CD8-positive, alpha-beta memory T cell (primary cell): ENCODE measurements around the gene PITPNC1. TPM values are rescaled to one million over a fixed set of nuclear protein-coding genes. Genes with fewer than 3 reads are reported as not detected.
"Not testable (repeated sequence)": the region's sequence is repeated elsewhere in the genome, so short reads cannot be mapped to it uniquely, and the experiment has no call there.

Source experiments
- CTCF ChIA-PET: fragments of 350-600 bp; sonication (Branson Sonifier 250); formaldehyde crosslinking; loops from one replicate; lab custom pipeline; 2021; ENCODE audit warnings: antibody characterized with exemption; lab: Charles Lee
- POLR2A ChIA-PET: fragments of 350-600 bp; sonication (Branson Sonifier 250); formaldehyde crosslinking; loops from one replicate; lab custom pipeline; 2021; ENCODE audit warnings: antibody characterized with exemption; lab: Charles Lee
- DNase-seq, 5 donors: peaks; one replicate each; pipeline versions ENCODE4 v3.0.0 to v3.0.0-alpha.2; 2020 to 2022; ENCODE audit warnings: mixed read lengths in 1 of 5
- H3K27ac ChIP-seq: one replicate; pipeline ENCODE4 v1.7.0; 2013; ENCODE audit warnings: low read depth, mild to moderate bottlenecking, low read length, moderate library complexity
- H3K27me3 ChIP-seq: 2 replicates; pipeline ENCODE4 v1.7.0; 2013; ENCODE audit warnings: low read length, mild to moderate bottlenecking; ENCODE audit not compliant: insufficient read depth, poor library complexity, severe bottlenecking
- H3K36me3 ChIP-seq: 2 replicates; pipeline ENCODE4 v1.7.0; 2013; ENCODE audit warnings: mild to moderate bottlenecking, low read length, moderate library complexity; ENCODE audit not compliant: insufficient read depth
- H3K4me1 ChIP-seq: 2 replicates; pipeline ENCODE4 v1.7.0; 2013; ENCODE audit warnings: mild to moderate bottlenecking, low read length, moderate library complexity; ENCODE audit not compliant: insufficient read depth
- H3K4me3 ChIP-seq: 2 replicates; pipeline ENCODE4 v1.7.0; 2013; ENCODE audit warnings: mild to moderate bottlenecking, low read length
- H3K9me3 ChIP-seq: 2 replicates; pipeline ENCODE4 v1.7.0; 2013; ENCODE audit warnings: mild to moderate bottlenecking, low read length
- H3K27ac Mint-ChIP-seq, 8 donors: one replicate each; pipeline ENCODE4 v1.8.0; 2020 to 2021; ENCODE audit warnings: mixed read lengths in 8 of 8, mild to moderate bottlenecking in 6 of 8, inconsistent platforms in 3 of 8, moderate library complexity in 3 of 8
- H3K27me3 Mint-ChIP-seq, 2 donors: one replicate each; pipeline ENCODE4 v1.8.0; 2020 to 2021; ENCODE audit warnings: mixed read lengths in 2 of 2, mild to moderate bottlenecking in 1 of 2, moderate library complexity in 1 of 2
- H3K36me3 Mint-ChIP-seq, 3 donors: one replicate each; pipeline ENCODE4 v1.8.0; 2020 to 2021; ENCODE audit warnings: mixed read lengths in 3 of 3, inconsistent platforms in 1 of 3, mild to moderate bottlenecking in 1 of 3
- H3K4me1 Mint-ChIP-seq, 3 donors: one replicate each; pipeline ENCODE4 v1.8.0; 2020 to 2021; ENCODE audit warnings: mixed read lengths in 3 of 3, inconsistent platforms in 1 of 3, mild to moderate bottlenecking in 1 of 3
- H3K4me3 Mint-ChIP-seq, 7 donors: one replicate each; pipeline ENCODE4 v1.8.0; 2020 to 2021; ENCODE audit warnings: mixed read lengths in 7 of 7, mild to moderate bottlenecking in 6 of 7, moderate library complexity in 4 of 7, inconsistent platforms in 2 of 7
- H3K9me3 Mint-ChIP-seq, 5 donors: one replicate each; pipeline ENCODE4 v1.8.0; 2020 to 2022; ENCODE audit warnings: mixed read lengths in 5 of 5, mild to moderate bottlenecking in 3 of 5, moderate library complexity in 2 of 5, inconsistent platforms in 1 of 5
- polyA plus RNA-seq: library from polyadenylated mRNA; unstranded; fragments of 300-500 nt; fragmentation: Illumina TruSeq; gene quantifications from one replicate; pipeline ENCODE4 v1.2.3, GENCODE V29; 2021
- total RNA-seq, 2 experiments: library from RNA; stranded (reverse); gene quantifications; one replicate each; pipeline ENCODE4 v1.2.3, GENCODE V29; 2021

PITPNC1 gene
- total and polyA plus RNA-seq, 3 experiments from 2014 or later = 43.1 to 163 (median 45.1) TPM

DNA sequence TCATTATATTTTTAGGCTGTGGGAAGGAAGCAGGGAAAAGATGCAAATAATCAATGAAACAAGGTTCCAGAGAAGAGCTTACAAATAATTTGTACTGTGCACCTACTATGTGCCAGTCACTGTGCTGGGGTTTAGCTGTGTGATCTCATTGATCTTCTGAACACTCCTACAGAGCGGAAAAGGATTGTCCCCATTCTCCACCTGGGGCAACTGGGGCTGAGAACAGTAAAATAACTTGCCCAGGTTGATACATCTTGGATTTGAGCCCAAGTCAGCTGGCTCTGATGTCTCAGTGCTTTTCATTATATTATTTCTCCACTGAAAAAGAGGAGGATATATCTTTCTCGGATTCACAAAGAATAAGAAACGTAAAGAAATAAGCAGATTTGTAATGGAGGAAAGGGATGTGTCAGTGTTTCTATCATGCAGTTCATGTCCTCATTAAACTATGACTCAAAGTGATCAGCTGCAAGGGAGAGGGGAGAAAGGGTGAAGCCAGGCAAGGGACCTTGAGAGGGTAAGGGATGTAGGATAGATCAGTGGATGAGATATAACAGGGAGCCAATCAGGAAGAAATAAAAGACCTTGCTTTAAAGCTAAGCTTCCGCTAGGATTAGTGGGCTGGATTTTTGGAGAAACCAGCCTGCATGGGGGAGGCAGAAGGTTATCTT is 197.0 kb downstream of the PITPNC1 start:
- Mint-ChIP-seq H3K9me3 (peaks cover 0 to 1% (median 0%) of the 10 kb centered on the region in 5 donors), H3K27ac (peak overlapping the region in 5 of 8 donors; percentile 38 to 71 (median 63)), H3K27me3 (peaks cover 0 to 1% of the 10 kb centered on the region in 2 donors), H3K4me1 (peaks cover 20 to 63% (median 21%) of the 10 kb centered on the region in 3 donors), H3K4me3 (no peak overlapping the region), H3K36me3 (peaks cover 0 to 73% (median 5%) of the 10 kb centered on the region in 3 donors)
- ChIA-PET CTCF (no interaction called here), POLR2A (no interaction called here)
- peaks cover 5% of the 10 kb centered on the region for H3K36me3 ChIP-seq
- no peak overlapping the region for H3K4me3 ChIP-seq
- no peak overlapping the region for H3K27ac ChIP-seq
- no peaks in the 10 kb centered on the region for H3K9me3 ChIP-seq
- no peak for DNase-seq
- H3K27me3 ChIP-seq = no peaks in the 10 kb centered on the region
- no peaks in the 10 kb centered on the region for H3K4me1 ChIP-seq

DNA sequence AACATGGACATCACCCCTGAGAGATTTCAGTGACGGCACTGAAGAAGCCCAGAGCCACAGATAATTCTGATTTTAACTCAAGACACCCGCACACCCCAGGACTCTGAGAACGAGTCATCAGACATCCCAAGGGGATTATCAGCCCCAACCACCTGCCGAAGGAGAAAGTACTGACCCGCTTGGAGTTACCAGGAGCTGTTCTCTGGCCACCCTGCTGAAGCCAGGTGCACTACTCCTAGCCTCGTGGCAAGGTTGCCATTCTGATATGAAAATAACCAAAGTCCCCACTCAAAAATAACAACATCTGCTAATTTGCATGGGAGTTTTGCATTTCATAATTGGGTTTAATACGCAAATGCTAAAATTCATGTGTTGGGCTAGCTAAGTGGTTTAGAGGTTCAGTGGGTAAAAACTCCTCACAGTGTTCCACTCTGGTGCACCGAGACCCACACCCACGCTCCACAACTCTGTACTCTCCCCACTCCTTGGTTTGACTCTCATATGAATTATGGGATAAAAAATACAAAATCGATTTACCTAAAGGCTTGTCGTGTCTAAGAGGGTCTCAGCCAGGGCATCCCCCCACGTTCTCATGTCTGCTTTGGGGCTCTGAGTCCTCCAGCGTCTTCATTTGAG is 197.7 kb downstream of the PITPNC1 start:
- H3K27ac ChIP-seq = no peak overlapping the region
- H3K9me3 ChIP-seq = no peaks in the 10 kb centered on the region
- peaks cover 0 to 1% (median 0%) of the 10 kb centered on the region in 5 donors for H3K9me3 Mint-ChIP-seq
- peaks cover 0 to 1% of the 10 kb centered on the region in 2 donors for H3K27me3 Mint-ChIP-seq
- peaks cover 5% of the 10 kb centered on the region for H3K36me3 ChIP-seq
- H3K4me1 Mint-ChIP-seq = peaks cover 20 to 57% (median 21%) of the 10 kb centered on the region in 3 donors
- ChIA-PET POLR2A (no interaction called here), CTCF (no interaction called here)
- H3K4me3 Mint-ChIP-seq = no peak overlapping the region
- H3K27ac Mint-ChIP-seq = peak overlapping the region in 4 of 8 donors; percentile 18 to 71 (median 58)
- DNase-seq = no peak
- no peaks in the 10 kb centered on the region for H3K4me1 ChIP-seq
- peaks cover 0 to 69% (median 5%) of the 10 kb centered on the region in 3 donors for H3K36me3 Mint-ChIP-seq
- no peaks in the 10 kb centered on the region for H3K27me3 ChIP-seq
- no peak overlapping the region for H3K4me3 ChIP-seq

DNA sequence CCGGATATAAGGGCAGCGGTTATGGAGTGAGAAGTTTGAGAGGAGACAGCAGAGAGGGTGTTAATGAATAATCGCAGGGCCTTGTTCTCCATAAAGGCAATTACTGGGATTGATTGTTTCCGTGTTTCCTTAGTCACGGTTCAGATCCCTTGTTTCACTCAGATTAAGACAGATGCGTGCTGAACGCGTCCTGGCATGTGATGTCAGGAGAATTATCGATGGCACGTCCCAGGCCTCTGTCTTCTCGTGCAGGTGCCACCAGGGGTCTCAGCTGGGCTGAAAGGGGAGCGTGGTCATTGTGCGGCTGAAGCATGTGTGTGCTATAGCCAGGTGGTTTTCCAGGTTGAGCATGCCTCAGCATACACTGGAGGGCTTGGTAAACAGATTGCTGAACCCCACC is 198.2 kb downstream of the PITPNC1 start:
- no peaks in the 10 kb centered on the region for H3K4me1 ChIP-seq
- H3K4me3 ChIP-seq = no peak overlapping the region
- Mint-ChIP-seq H3K27me3 (peaks cover 0 to 1% of the 10 kb centered on the region in 2 donors), H3K9me3 (peaks cover 0 to 1% (median 0%) of the 10 kb centered on the region in 5 donors), H3K27ac (peak overlapping the region in 1 of 8 donors; percentile 29), H3K36me3 (peaks cover 0 to 69% (median 3%) of the 10 kb centered on the region in 3 donors), H3K4me3 (no peak overlapping the region), H3K4me1 (peaks cover 20 to 53% (median 21%) of the 10 kb centered on the region in 3 donors)
- peaks cover 5% of the 10 kb centered on the region for H3K36me3 ChIP-seq
- DNase-seq = no peak
- no peaks in the 10 kb centered on the region for H3K27me3 ChIP-seq
- POLR2A ChIA-PET = no interaction called here
- no peaks in the 10 kb centered on the region for H3K9me3 ChIP-seq
- H3K27ac ChIP-seq = no peak overlapping the region
- CTCF ChIA-PET = no interaction called here

DNA sequence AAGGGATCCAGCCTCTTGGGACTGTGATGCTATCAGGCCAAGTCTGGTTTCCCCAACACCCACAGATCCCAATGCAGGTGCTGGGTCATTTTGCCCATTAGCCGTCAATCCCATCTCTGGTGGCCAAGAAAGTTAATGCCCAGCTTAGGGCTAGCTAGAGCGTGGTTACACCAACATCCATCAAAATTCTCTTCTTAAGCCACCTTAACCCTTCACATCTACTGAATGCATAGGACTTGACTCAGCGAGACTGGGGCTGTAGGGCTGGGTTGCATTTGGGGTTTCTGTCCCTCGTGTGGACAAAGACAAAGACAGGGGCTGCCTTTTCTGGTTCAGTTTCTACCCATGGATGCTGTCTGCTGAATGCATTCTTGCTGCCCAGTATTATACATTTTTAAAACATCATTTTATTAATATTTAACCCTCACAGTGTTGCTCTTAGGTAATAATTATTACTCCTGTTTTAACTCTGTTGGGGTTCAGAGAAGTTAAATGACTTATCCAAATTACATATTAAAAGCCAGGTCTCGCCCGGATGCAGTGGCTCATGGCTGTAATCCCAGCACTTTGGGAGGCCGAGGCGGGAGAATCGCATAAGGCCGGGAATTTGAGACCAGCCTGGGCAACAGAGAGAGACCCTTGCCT is 199.5 kb downstream of the PITPNC1 start:
- Mint-ChIP-seq H3K9me3 (peaks cover 0 to 1% (median 0%) of the 10 kb centered on the region in 5 donors), H3K36me3 (peaks cover 0 to 69% (median 6%) of the 10 kb centered on the region in 3 donors), H3K27ac (peak overlapping the region in 1 of 8 donors; percentile 63), H3K27me3 (peaks cover 0 to 1% of the 10 kb centered on the region in 2 donors), H3K4me3 (no peak overlapping the region), H3K4me1 (peaks cover 20 to 53% (median 21%) of the 10 kb centered on the region in 3 donors)
- CTCF ChIA-PET = no interaction called here
- Histone ChIP-seq H3K36me3 (peaks cover 5% of the 10 kb centered on the region), H3K27ac (no peak overlapping the region), H3K27me3 (no peaks in the 10 kb centered on the region), H3K9me3 (no peaks in the 10 kb centered on the region), H3K4me3 (no peak overlapping the region), H3K4me1 (no peaks in the 10 kb centered on the region)
- POLR2A ChIA-PET = no interaction called here
- no peak for DNase-seq

GRCh38 chr17:67577429-67578141 is 200.5 kb downstream of the PITPNC1 start:
- DNase-seq = no peak
- Mint-ChIP-seq H3K4me1 (peaks cover 22 to 48% (median 24%) of the 10 kb centered on the region in 3 donors), H3K9me3 (peaks cover 0 to 1% (median 0%) of the 10 kb centered on the region in 5 donors), H3K36me3 (peaks cover 0 to 69% (median 10%) of the 10 kb centered on the region in 3 donors), H3K27me3 (peaks cover 0 to 1% of the 10 kb centered on the region in 2 donors), H3K4me3 (no peak overlapping the region), H3K27ac (peak overlapping the region in 4 of 8 donors; percentile 24 to 72 (median 62))
- Histone ChIP-seq H3K27me3 (no peaks in the 10 kb centered on the region), H3K9me3 (no peaks in the 10 kb centered on the region), H3K36me3 (peaks cover 11% of the 10 kb centered on the region), H3K4me3 (no peak overlapping the region), H3K27ac (no peak overlapping the region), H3K4me1 (no peaks in the 10 kb centered on the region)
- ChIA-PET CTCF (no interaction called here), POLR2A (no interaction called here)

- Histone ChIP-seq H3K27me3 (no peaks in the 10 kb centered on the region), H3K4me3 (no peak overlapping the region), H3K27ac (no peak overlapping the region), H3K4me1 (no peaks in the 10 kb centered on the region), H3K9me3 (no peaks in the 10 kb centered on the region), H3K36me3 (peaks cover 11% of the 10 kb centered on the region)
- CTCF ChIA-PET = no interaction called here
- peaks cover 0 to 1% of the 10 kb centered on the region in 2 donors for H3K27me3 Mint-ChIP-seq
- H3K9me3 Mint-ChIP-seq = peaks cover 0 to 1% (median 0%) of the 10 kb centered on the region in 5 donors
- H3K4me1 Mint-ChIP-seq = peaks cover 16 to 43% (median 20%) of the 10 kb centered on the region in 3 donors
- DNase-seq = no peak
- no peak overlapping the region for H3K4me3 Mint-ChIP-seq
- peak overlapping the region in 7 of 8 donors; percentile 24 to 88 (median 38) for H3K27ac Mint-ChIP-seq
- peaks cover 0 to 69% (median 10%) of the 10 kb centered on the region in 3 donors for H3K36me3 Mint-ChIP-seq
- POLR2A ChIA-PET = interaction anchor here (0.6 kb wide), 1 partner anchor 81 kb away, joined by 8 read pairs; no protein-coding TSS in a partner anchor
Measured at GRCh38 chr17:67578142-67578457, 201.0 kb downstream of the PITPNC1 start.

DNA sequence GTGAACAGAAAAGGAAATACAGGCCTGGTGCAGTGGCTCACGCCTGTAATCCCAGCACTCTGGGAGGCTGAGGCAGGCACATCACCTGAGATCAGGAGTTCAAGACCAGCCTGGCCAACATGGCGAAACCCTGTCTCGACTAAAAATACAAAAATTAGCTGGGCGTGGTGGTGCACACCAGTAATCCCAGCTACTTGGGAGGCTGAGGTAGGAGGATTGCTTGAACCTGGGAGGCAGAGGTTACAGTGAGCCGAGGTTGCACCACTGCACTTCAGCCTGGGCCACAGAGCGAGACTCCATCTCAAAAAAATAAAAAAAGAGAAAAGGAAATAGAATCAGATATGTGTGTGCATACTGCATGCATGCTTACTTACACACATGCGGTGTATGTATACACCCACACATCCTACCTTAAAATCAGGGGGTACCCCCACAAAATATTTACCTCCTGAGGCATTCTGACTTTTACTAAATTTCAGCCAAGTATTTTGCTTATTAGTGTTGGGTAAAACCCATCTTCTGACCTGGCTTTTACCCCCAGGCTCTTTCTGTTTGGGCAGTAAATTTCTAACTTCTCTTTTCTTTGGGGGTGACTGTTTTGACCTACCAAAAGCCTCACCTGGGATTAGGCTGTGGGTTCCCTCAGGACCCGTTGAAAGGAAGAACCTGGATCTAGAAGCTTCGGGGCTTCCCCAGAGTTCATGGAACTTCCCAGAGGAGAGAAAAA is 201.8 kb downstream of the PITPNC1 start:
- CTCF ChIA-PET, H3K4me1 ChIP-seq, DNase-seq, H3K9me3 Mint-ChIP-seq, H3K4me3 ChIP-seq, H3K27me3 Mint-ChIP-seq, H3K27ac ChIP-seq, H3K9me3 ChIP-seq, H3K27me3 ChIP-seq: not testable (repeated sequence)
- peak overlapping the region in 6 of 8 donors; percentile 32 to 88 (median 48) for H3K27ac Mint-ChIP-seq
- peaks cover 0 to 66% (median 10%) of the 10 kb centered on the region in 3 donors for H3K36me3 Mint-ChIP-seq
- H3K4me3 Mint-ChIP-seq = peak overlapping the region in 1 of 7 donors; percentile 23
- POLR2A ChIA-PET = interaction anchor here (0.6 kb wide), 1 partner anchor 82 kb away, joined by 8 read pairs; no protein-coding TSS in a partner anchor
- peaks cover 11% of the 10 kb centered on the region for H3K36me3 ChIP-seq
- H3K4me1 Mint-ChIP-seq = peaks cover 11 to 38% (median 15%) of the 10 kb centered on the region in 3 donors
